ENCODE results near the gene DENND2D. TPM values are rescaled to one million over a fixed set of nuclear protein-coding genes. Genes with fewer than 3 reads are reported as not detected.

DENND2D gene
- total and polyA plus RNA-seq, 10 of the 15 experiments (the other 5 are each of a cell fraction or from before 2014, with no cell fraction given): 149 to 375 (median 172) TPM

DNA sequence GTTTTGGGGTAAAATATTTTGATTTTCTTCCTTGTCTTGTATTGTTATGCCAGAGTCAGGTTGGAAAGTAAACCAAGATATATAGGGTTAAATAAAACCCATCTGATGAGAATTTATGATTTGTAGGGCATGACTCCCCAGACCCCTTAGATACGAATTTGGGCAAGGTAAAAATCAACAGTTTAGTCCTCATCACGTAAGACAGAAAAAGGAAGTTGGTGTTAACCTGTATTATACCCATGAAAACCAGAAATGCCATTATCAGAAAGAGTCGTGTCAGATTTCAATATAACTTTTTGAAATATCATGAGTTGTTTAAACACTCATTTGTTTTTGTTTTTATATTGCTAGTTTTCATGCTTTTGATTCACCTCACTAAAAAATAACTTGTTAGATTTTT lies 48.6 kb downstream of the DENND2D start:
- ChIA-PET RAD21 (ENCODE audit: unreplicated experiment) (interaction anchor here (1.0 to 2.3 kb wide), 5 partner anchors 7 to 69 kb away, joined by 3 to 12 read pairs (median 4); partner anchors contain the start of gene CEPT1), POLR2A (interaction anchor here (1.6 to 8.1 kb wide), 2 partner anchors 9 to 20 kb away, joined by 4 to 62 read pairs; partner anchors contain the start of genes CEPT1 and DRAM2), SMC1A (ENCODE audit: uncharacterized antibody, unreplicated experiment) (interaction anchor here (1.0 to 9.2 kb wide), 6 partner anchors 10 to 44 kb away, joined by 3 to 101 read pairs (median 7); partner anchors contain the start of genes CEPT1 and DRAM2), CTCF (interaction anchor here (1.8 to 3.5 kb wide), 4 partner anchors 10 to 121 kb away, joined by 6 to 15 read pairs (median 10); no protein-coding TSS in a partner anchor)
- peak; percentile 22; the same call in 2 of the 3 replicates for ATAC-seq
- Histone ChIP-seq H3K79me2 (ENCODE audit: control insufficient read depth, insufficient read depth, low read length) (peaks cover 97% of the 10 kb centered on the region), H3K27me3 (replicated peaks in 1 of 2; ENCODE audit: control insufficient read depth in 2 of 2, insufficient read depth in 2 of 2, low read length in 1 of 2) (no peaks in the 10 kb centered on the region), H3K4me1 (ENCODE audit: control insufficient read depth, insufficient read depth, low read length) (peaks cover 4% of the 10 kb centered on the region), H3K27ac (ENCODE audit: control insufficient read depth, insufficient read depth) (peak overlapping the region; percentile 12), H3K9me3 (replicated peaks; ENCODE audit: control insufficient read depth, insufficient read depth, low read length) (peaks cover 4% of the 10 kb centered on the region; the same call in 2 of the 3 replicates), H3K36me3 (ENCODE audit: control insufficient read depth in 2 of 2, insufficient read depth in 2 of 2, low read length in 1 of 2) (peaks cover 4 to 33% of the 10 kb centered on the region in 2 experiments; a peak in 3 of 4 replicates), H3K9ac (ENCODE audit: control insufficient read depth, insufficient read depth, low read length) (no peak overlapping the region), H3K4me2 (ENCODE audit: control insufficient read depth, insufficient read depth) (0 out of 2 replicates have a peak overlapping the region, but pooled peaks have one; percentile 44), H2AFZ (ENCODE audit: control insufficient read depth, low read depth, low read length) (no peak overlapping the region), H4K20me1 (ENCODE audit: control insufficient read depth, insufficient read depth) (no peaks in the 10 kb centered on the region), H3K4me3 (peak overlapping the region; percentile 33; the same call in 1 of the 2 replicates)
- WGBS (ENCODE audit: insufficient coverage, insufficient replicate concordance, low lambda C conversion rate, missing lambda C conversion rate): 40% methylated on average over 3 of the region's 3 CpGs
- TF ChIP-seq SKIL (IDR thresholded peaks at IDR 0.05; ENCODE audit: low read depth, poor library complexity, severe bottlenecking): no peak
- TF ChIP-seq GABPA (IDR thresholded peaks at IDR 0.05; ENCODE audit: low read depth): no peak
- TF ChIP-seq CEBPB (IDR thresholded peaks at IDR 0.05; ENCODE audit: borderline replicate concordance in 1 of 2, low read depth in 2 of 2, low read length in 2 of 2): no peak
- TF ChIP-seq TCF7 (IDR thresholded peaks at IDR 0.05; ENCODE audit: borderline replicate concordance): no peak
- TF ChIP-seq, protein P1, sequence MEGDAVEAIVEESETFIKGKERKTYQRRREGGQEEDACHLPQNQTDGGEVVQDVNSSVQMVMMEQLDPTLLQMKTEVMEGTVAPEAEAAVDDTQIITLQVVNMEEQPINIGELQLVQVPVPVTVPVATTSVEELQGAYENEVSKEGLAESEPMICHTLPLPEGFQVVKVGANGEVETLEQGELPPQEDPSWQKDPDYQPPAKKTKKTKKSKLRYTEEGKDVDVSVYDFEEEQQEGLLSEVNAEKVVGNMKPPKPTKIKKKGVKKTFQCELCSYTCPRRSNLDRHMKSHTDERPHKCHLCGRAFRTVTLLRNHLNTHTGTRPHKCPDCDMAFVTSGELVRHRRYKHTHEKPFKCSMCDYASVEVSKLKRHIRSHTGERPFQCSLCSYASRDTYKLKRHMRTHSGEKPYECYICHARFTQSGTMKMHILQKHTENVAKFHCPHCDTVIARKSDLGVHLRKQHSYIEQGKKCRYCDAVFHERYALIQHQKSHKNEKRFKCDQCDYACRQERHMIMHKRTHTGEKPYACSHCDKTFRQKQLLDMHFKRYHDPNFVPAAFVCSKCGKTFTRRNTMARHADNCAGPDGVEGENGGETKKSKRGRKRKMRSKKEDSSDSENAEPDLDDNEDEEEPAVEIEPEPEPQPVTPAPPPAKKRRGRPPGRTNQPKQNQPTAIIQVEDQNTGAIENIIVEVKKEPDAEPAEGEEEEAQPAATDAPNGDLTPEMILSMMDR (IDR thresholded peaks at IDR 0.05 in 2 of 3, conservative IDR thresholded peaks at IDR 0.05 in 1 of 3; ENCODE audit: control insufficient read depth in 2 of 3, extremely low read depth in 1 of 3, insufficient read depth in 1 of 3, low read depth in 3 of 3, low read length in 3 of 3): no peak
- TF ChIP-seq, protein P2, sequence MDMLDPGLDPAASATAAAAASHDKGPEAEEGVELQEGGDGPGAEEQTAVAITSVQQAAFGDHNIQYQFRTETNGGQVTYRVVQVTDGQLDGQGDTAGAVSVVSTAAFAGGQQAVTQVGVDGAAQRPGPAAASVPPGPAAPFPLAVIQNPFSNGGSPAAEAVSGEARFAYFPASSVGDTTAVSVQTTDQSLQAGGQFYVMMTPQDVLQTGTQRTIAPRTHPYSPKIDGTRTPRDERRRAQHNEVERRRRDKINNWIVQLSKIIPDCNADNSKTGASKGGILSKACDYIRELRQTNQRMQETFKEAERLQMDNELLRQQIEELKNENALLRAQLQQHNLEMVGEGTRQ (IDR thresholded peaks at IDR 0.05; ENCODE audit: borderline replicate concordance, low read depth, low read length): no peak
- TF ChIP-seq HDAC2 (IDR thresholded peaks at IDR 0.05): no peak
- TF ChIP-seq KLF5 (IDR thresholded peaks at IDR 0.05; ENCODE audit: partially characterized antibody): no peak
- no peak for TF ChIP-seq SIX5 (IDR thresholded peaks at IDR 0.05; ENCODE audit: low read depth, low read length, severe bottlenecking)
- no peak for TF ChIP-seq NFYA (IDR thresholded peaks at IDR 0.05; ENCODE audit: borderline replicate concordance, low read depth, low read length)
- no peak for TF ChIP-seq TARDBP (IDR thresholded peaks at IDR 0.05; ENCODE audit: borderline replicate concordance)
- no peak for TF ChIP-seq SMAD1 (IDR thresholded peaks at IDR 0.05; ENCODE audit: low read depth, partially characterized antibody)
- TF ChIP-seq KDM1A (IDR thresholded peaks at IDR 0.05; ENCODE audit: borderline replicate concordance): no peak
- in situ Hi-C loops (cut with MboI): no loop called here
- no TSS peak for BruUV-seq (replicated peaks)
- no peak for FAIRE-seq
- intact Hi-C loops (cut with micrococcal nuclease; ENCODE audit: unreplicated experiment): no loop called here
- no peak for DNase-seq (ENCODE audit: low read depth, low spot score)
